A549 (cell line): ENCODE results near the gene RPS10. TPM values are rescaled to one million over a fixed set of nuclear protein-coding genes. Genes with fewer than 3 reads are reported as not detected.

Source experiments
- ATAC-seq, 2 experiments: fragments of 200-7000 bp in 1 of 2; fragments of >200 bp in 1 of 2; cut with Nextera tagmentation in 1 of 2; cut with Tn5 transposase in 1 of 2; 3 replicates each; pipeline versions ENCODE4 v1.8.0 to v1.9.1; 2018 to 2020; ENCODE audit warnings: mild to moderate bottlenecking in 1 of 2, moderate library complexity in 1 of 2
- CTCF ChIA-PET: fragments of 300-600 bp; sonication (Branson Sonifier 250); formaldehyde crosslinking; extraction: SDS; loops from one replicate; lab custom pipeline; 2021; ENCODE audit warnings: antibody characterized with exemption, inconsistent platforms; lab: Yijun Ruan, JAX
- POLR2A ChIA-PET: fragments of 350-600 bp; formaldehyde crosslinking; extraction: SDS; loops from one replicate; lab custom pipeline; 2021; ENCODE audit warnings: antibody characterized with exemption, inconsistent platforms; lab: Yijun Ruan, JAX
- DNase-seq, 2 experiments: peaks; one replicate each; pipeline versions ENCODE4 v3.0.0 to v3.0.0-alpha.2; 2011 to 2016; ENCODE audit warnings: low read depth in 1 of 2, low spot score in 1 of 2
- FAIRE-seq: peaks from 2 replicates; lab custom pipeline; 2011; peaks lifted over from hg19 to GRCh38; lab: Jason Lieb, UNC
- H3K27ac ChIP-seq, 2 experiments: fragments of >200 bp; sonication (Bioruptor Twin); formaldehyde crosslinking; 3 replicates each; pipeline ENCODE4 v1.5.1; 2016 to 2017
- H3K4me1 ChIP-seq: fragments of >200 bp; sonication (Bioruptor Twin); formaldehyde crosslinking; 3 replicates; pipeline ENCODE4 v1.6.1; 2016
- H3K4me2 ChIP-seq: fragments of >200 bp; sonication (Bioruptor Twin); formaldehyde crosslinking; 3 replicates; pipeline ENCODE4 v1.6.1; 2016
- H3K4me3 ChIP-seq: fragments of >200 bp; sonication (Bioruptor Twin); formaldehyde crosslinking; 3 replicates; pipeline ENCODE4 v1.5.1; 2016
- H3K9me3 ChIP-seq: fragments of >200 bp; sonication (Bioruptor Twin); formaldehyde crosslinking; 3 replicates; pipeline ENCODE4 v1.6.1; 2016
- CBX2 ChIP-seq: fragments of 200-600 bp; sonication (generic); IDR thresholded peaks from 2 replicates; pipeline ENCODE4 v1.6.1; 2016; ENCODE audit warnings: low read depth, mild to moderate bottlenecking, borderline replicate concordance
- CHD4 ChIP-seq: fragments of 200-600 bp; sonication (generic); IDR thresholded peaks from 2 replicates; pipeline ENCODE4 v1.6.1; 2016; ENCODE audit warnings: antibody characterized with exemption, mild to moderate bottlenecking, borderline replicate concordance
- E2F6 ChIP-seq: IDR thresholded peaks from 2 replicates; pipeline ENCODE4 v1.6.1; 2012; ENCODE audit warnings: low read depth, borderline replicate concordance
- ESRRA ChIP-seq: fragments of 150-350 bp; IDR thresholded peaks from 2 replicates; pipeline ENCODE4 v1.6.1; 2014; ENCODE audit warnings: mild to moderate bottlenecking, low read length, borderline replicate concordance
- FOSB ChIP-seq: fragments of 250-450 bp; sonication (Bioruptor Pico); IDR thresholded peaks from 2 replicates; pipeline ENCODE4 v1.5.0; 2020; ENCODE audit warnings: mild to moderate bottlenecking, moderate library complexity
- FOSL2 ChIP-seq, 2 experiments: fragments of 450-650 bp in 1 of 2; fragments of >200 bp in 1 of 2; sonication (Bioruptor Twin) in 1 of 2; formaldehyde crosslinking; IDR thresholded peaks; 2 replicates each; pipeline versions ENCODE4 v1.5.0 to v1.6.1; 2016 to 2020; ENCODE audit warnings: mild to moderate bottlenecking in 1 of 2, moderate library complexity in 1 of 2
- GATA3 ChIP-seq: IDR thresholded peaks from 2 replicates; pipeline ENCODE4 v1.6.1; 2012; ENCODE audit warnings: borderline replicate concordance
- HDAC2 ChIP-seq: fragments of 200-600 bp; sonication (generic); IDR thresholded peaks from 2 replicates; pipeline ENCODE4 v1.6.1; 2016
- JUN ChIP-seq, 2 experiments: fragments of >200 bp; sonication (Bioruptor Twin); formaldehyde crosslinking; IDR thresholded peaks; 2 replicates in 1 of 2; 3 replicates in 1 of 2; pipeline ENCODE4 v1.6.1; 2016 to 2017
- KDM5A ChIP-seq: fragments of 200-600 bp; sonication (generic); IDR thresholded peaks from 2 replicates; pipeline ENCODE4 v1.6.1; 2016; ENCODE audit warnings: antibody characterized with exemption, mild to moderate bottlenecking
- MAFK ChIP-seq: fragments of 450-650 bp; IDR thresholded peaks from 2 replicates; pipeline ENCODE4 v1.6.1; 2014; ENCODE audit not compliant: partially characterized antibody
- MAX ChIP-seq: IDR thresholded peaks from 2 replicates; pipeline ENCODE4 v1.6.1; 2012
- NFE2L2 ChIP-seq: fragments of 150-350 bp; conservative IDR thresholded peaks from 2 replicates; pipeline ENCODE4 v1.6.1; 2014; ENCODE audit warnings: low read length
- NPAS2 ChIP-seq: fragments of 250-450 bp; sonication (Bioruptor Pico); IDR thresholded peaks from 2 replicates; pipeline ENCODE4 v1.8.0; 2022; ENCODE audit warnings: mild to moderate bottlenecking, moderate library complexity, borderline replicate concordance
- NR3C1 ChIP-seq: fragments of >200 bp; sonication (Bioruptor Twin); formaldehyde crosslinking; IDR thresholded peaks from 3 replicates; pipeline ENCODE4 v1.6.1; 2017
- POLR2A ChIP-seq: IDR thresholded peaks from 2 replicates; pipeline ENCODE4 v1.6.1; 2012; ENCODE audit warnings: mild to moderate bottlenecking, low read length
- RAD21 ChIP-seq, 2 experiments: fragments of >200 bp in 1 of 2; sonication (Bioruptor Twin) in 1 of 2; formaldehyde crosslinking in 1 of 2; IDR thresholded peaks in 1 of 2; conservative IDR thresholded peaks in 1 of 2; 2 replicates in 1 of 2; 3 replicates in 1 of 2; pipeline ENCODE4 v1.6.1; 2012 to 2018; ENCODE audit warnings: inconsistent platforms in 1 of 2
- RARB ChIP-seq: fragments of 250-450 bp; sonication (Bioruptor Pico); IDR thresholded peaks from 2 replicates; pipeline ENCODE4 v1.8.0; 2021; ENCODE audit warnings: mild to moderate bottlenecking, moderate library complexity
- RCOR1 ChIP-seq: fragments of 150-350 bp; IDR thresholded peaks from 2 replicates; pipeline ENCODE4 v1.6.1; 2014; ENCODE audit warnings: antibody characterized with exemption, low read length, low read depth
- REST ChIP-seq: fragments of 200-600 bp; sonication (generic); IDR thresholded peaks from 2 replicates; pipeline ENCODE4 v1.6.1; 2016; ENCODE audit warnings: antibody characterized with exemption, mild to moderate bottlenecking, moderate library complexity
- SMC3 ChIP-seq: fragments of >200 bp; sonication (Bioruptor Twin); formaldehyde crosslinking; IDR thresholded peaks from 3 replicates; pipeline ENCODE4 v1.6.1; 2018; ENCODE audit warnings: inconsistent platforms
- SREBF2 ChIP-seq: fragments of 450-650 bp; IDR thresholded peaks from 2 replicates; pipeline ENCODE4 v1.6.1; 2014; ENCODE audit warnings: mild to moderate bottlenecking, moderate library complexity
- TP53 ChIP-seq: fragments of 250-450 bp; sonication (Bioruptor Pico); IDR thresholded peaks from 2 replicates; pipeline ENCODE4 v1.5.0; 2021; ENCODE audit warnings: mild to moderate bottlenecking, moderate library complexity
- USF2 ChIP-seq: fragments of 450-650 bp; IDR thresholded peaks from 2 replicates; pipeline ENCODE4 v1.6.1; 2014; ENCODE audit warnings: antibody characterized with exemption
- ZNF302 ChIP-seq: fragments of 250-450 bp; sonication (Bioruptor Pico); IDR thresholded peaks from 2 replicates; pipeline ENCODE4 v1.9.0; 2021; ENCODE audit warnings: inconsistent platforms, mild to moderate bottlenecking, moderate library complexity
- ZSCAN20 ChIP-seq: fragments of 250-450 bp; sonication (Bioruptor Pico); IDR thresholded peaks from 2 replicates; pipeline ENCODE4 v1.8.0; 2022; ENCODE audit warnings: mild to moderate bottlenecking, moderate library complexity
- WGBS: methylation state at CpG from one replicate; pipeline ENCODE4 v1.1.6; 2017; ENCODE audit errors: missing lambda C conversion rate; 5-methylcytosine and 5-hydroxymethylcytosine counted together
- polyA plus RNA-seq, 4 experiments: library from polyadenylated mRNA; depleted of rRNA in 3 of 4; stranded (reverse); fragments of >200 nt; fragmentation: RNase III in 1 of 4; extraction: RNeasy Plus Mini Kit Qiagen cat#74134 plus additional on column Dnase treatment in 1 of 4; gene quantifications; 2 replicates in 3 of 4; 3 replicates in 1 of 4; pipeline ENCODE4 v1.2.3, GENCODE V29; 2011 to 2017
- TF ChIP-seq, protein P1 (sequence below): fragments of >200 bp; sonication (Bioruptor Twin); formaldehyde crosslinking; IDR thresholded peaks from 3 replicates; pipeline ENCODE4 v1.6.1; 2016
- TF ChIP-seq, protein P2 (sequence below): fragments of 150-350 bp; IDR thresholded peaks from 2 replicates; pipeline ENCODE4 v1.6.1; 2014; ENCODE audit warnings: low read depth, mild to moderate bottlenecking, low read length
- TF ChIP-seq, protein P3 (sequence below): fragments of >200 bp; sonication (Bioruptor Twin); formaldehyde crosslinking; IDR thresholded peaks from 3 replicates; pipeline ENCODE4 v1.5.1; 2016

The RPS10 gene
- polyA plus RNA-seq, 2 of the 4 experiments (the other 2 are of a cell fraction), result 1,532 to 1,783 TPM

DNA sequence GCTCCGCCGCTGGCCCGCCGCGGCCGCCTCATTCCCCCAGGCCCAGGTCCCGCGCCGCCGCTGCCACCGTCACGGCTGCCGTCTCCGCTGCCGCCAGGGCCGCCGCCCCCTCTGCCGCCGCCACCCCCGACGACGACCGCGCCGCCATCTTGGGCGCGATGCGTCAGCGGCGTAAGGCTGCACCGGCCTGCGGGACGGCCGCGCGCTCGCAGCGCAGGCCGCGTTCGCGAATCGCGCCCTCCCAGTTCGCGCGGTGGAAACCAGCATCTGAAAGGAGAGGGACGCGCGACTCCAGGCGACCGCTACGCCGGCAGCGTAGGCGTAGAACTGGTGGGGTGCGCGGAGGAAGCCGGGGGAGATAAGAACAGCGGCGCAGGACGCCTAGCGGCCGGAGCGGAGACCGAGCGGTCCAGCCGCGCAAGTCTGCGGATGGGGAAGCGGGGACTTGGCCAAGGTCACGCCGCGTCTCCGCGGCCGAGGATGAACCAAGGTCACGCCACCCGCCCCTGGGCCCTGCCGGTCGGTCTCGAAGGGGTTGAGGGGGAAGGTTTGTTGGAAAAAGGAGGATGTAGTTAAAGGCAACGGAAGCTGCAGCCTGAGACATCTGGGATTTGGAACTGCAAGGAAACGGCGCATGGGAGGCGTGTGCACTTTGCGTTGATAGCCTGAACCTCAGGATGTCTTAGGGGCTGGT, 33.2 kb downstream of the RPS10 start, which contains the start of gene NUDT3:
NUDT3 (minus strand) TSS at position 173 of the 694 bp plus-strand sequence. CDS start 307 bp downstream, outside the sequence.
- Histone ChIP-seq H3K4me2 (peak within 1 kb of the TSS; percentile 83), H3K4me3 (peak within 1 kb of the TSS; percentile 84), H3K9me3 (peaks cover 3% of the 10 kb centered on the region; the same call in 1 of the 3 replicates), H3K4me1 (peaks cover 15% of the 10 kb centered on the region), H3K27ac (peak within 1 kb of the TSS; percentile 95 to 99)
- DNase-seq (peak; percentile 70 to 91), ATAC-seq (peak; percentile 90 to 93), FAIRE-seq (no peak)
- TF ChIP-seq RCOR1 (no peak), USF2 (no peak), HDAC2 (no peak), GATA3 (0 out of 2 replicates have a peak, but pooled peaks have one; percentile 13), FOSB (CRISPR knock-in tag) (no peak), RARB (CRISPR knock-in tag) (no peak), FOSL2 (IDR thresholded peaks at IDR 0.05) (no peak), FOSL2 (CRISPR knock-in tag; IDR thresholded peaks at IDR 0.05) (peak; percentile 15; the same call in 1 of the 2 replicates), E2F6 (no peak), NR3C1 (no peak), CHD4 (no peak), POLR2A (peak; percentile 74), SREBF2 (no peak), KDM5A (no peak), MAX (peak; percentile 43), REST (0 out of 2 replicates have a peak, but pooled peaks have one; percentile 45), NPAS2 (CRISPR knock-in tag) (no peak), NFE2L2 (no peak), CBX2 (no peak), SMC3 (peak; percentile 62), MAFK (no peak), ZNF302 (no peak), ESRRA (peak; percentile 92), TP53 (CRISPR knock-in tag) (no peak), RAD21 (conservative IDR thresholded peaks at IDR 0.05 in 1 of 2, IDR thresholded peaks at IDR 0.05 in 1 of 2) (peak; percentile 46 to 66), ZSCAN20 (CRISPR knock-in tag) (no peak), JUN (IDR thresholded peaks at IDR 0.05) (peak in 1 of 2 experiments; percentile 70; a peak in 3 of 5 replicates)
- TF ChIP-seq, protein P1, sequence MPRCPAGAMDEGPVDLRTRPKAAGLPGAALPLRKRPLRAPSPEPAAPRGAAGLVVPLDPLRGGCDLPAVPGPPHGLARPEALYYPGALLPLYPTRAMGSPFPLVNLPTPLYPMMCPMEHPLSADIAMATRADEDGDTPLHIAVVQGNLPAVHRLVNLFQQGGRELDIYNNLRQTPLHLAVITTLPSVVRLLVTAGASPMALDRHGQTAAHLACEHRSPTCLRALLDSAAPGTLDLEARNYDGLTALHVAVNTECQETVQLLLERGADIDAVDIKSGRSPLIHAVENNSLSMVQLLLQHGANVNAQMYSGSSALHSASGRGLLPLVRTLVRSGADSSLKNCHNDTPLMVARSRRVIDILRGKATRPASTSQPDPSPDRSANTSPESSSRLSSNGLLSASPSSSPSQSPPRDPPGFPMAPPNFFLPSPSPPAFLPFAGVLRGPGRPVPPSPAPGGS, result 0 out of 3 replicates have a peak, but pooled peaks have one; percentile 47
- TF ChIP-seq, protein P2, sequence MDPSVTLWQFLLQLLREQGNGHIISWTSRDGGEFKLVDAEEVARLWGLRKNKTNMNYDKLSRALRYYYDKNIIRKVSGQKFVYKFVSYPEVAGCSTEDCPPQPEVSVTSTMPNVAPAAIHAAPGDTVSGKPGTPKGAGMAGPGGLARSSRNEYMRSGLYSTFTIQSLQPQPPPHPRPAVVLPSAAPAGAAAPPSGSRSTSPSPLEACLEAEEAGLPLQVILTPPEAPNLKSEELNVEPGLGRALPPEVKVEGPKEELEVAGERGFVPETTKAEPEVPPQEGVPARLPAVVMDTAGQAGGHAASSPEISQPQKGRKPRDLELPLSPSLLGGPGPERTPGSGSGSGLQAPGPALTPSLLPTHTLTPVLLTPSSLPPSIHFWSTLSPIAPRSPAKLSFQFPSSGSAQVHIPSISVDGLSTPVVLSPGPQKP, result no peak
- TF ChIP-seq, protein P3, sequence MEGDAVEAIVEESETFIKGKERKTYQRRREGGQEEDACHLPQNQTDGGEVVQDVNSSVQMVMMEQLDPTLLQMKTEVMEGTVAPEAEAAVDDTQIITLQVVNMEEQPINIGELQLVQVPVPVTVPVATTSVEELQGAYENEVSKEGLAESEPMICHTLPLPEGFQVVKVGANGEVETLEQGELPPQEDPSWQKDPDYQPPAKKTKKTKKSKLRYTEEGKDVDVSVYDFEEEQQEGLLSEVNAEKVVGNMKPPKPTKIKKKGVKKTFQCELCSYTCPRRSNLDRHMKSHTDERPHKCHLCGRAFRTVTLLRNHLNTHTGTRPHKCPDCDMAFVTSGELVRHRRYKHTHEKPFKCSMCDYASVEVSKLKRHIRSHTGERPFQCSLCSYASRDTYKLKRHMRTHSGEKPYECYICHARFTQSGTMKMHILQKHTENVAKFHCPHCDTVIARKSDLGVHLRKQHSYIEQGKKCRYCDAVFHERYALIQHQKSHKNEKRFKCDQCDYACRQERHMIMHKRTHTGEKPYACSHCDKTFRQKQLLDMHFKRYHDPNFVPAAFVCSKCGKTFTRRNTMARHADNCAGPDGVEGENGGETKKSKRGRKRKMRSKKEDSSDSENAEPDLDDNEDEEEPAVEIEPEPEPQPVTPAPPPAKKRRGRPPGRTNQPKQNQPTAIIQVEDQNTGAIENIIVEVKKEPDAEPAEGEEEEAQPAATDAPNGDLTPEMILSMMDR, result peak; percentile 46; the same call in 2 of the 3 replicates
- ChIA-PET CTCF (interaction anchor here (0.7 to 2.5 kb wide), 12 partner anchors 9 to 197 kb away, joined by 3 to 10 read pairs (median 3); partner anchors contain the start of gene SMIM29), POLR2A (interaction anchor here (1.2 to 2.3 kb wide), 2 partner anchors 33 to 156 kb away, joined by 3 to 10 read pairs; partner anchors contain the start of genes HMGA1 and RPS10)
- WGBS, result 9% methylated on average over 9 of the region's 87 CpGs
